ENCODE data around the gene ATP1A1. TPM values are rescaled to one million over a fixed set of nuclear protein-coding genes. Genes with fewer than 3 reads are reported as not detected.
A peak's percentile ranks its signal among the peaks of the same experiment; 100 is the strongest.

ATP1A1 gene
- total and polyA plus RNA-seq, 9 of the 15 experiments (the other 6 are each of a cell fraction or from before 2014, with no cell fraction given), result 99.3 to 513 (median 234) TPM

DNA sequence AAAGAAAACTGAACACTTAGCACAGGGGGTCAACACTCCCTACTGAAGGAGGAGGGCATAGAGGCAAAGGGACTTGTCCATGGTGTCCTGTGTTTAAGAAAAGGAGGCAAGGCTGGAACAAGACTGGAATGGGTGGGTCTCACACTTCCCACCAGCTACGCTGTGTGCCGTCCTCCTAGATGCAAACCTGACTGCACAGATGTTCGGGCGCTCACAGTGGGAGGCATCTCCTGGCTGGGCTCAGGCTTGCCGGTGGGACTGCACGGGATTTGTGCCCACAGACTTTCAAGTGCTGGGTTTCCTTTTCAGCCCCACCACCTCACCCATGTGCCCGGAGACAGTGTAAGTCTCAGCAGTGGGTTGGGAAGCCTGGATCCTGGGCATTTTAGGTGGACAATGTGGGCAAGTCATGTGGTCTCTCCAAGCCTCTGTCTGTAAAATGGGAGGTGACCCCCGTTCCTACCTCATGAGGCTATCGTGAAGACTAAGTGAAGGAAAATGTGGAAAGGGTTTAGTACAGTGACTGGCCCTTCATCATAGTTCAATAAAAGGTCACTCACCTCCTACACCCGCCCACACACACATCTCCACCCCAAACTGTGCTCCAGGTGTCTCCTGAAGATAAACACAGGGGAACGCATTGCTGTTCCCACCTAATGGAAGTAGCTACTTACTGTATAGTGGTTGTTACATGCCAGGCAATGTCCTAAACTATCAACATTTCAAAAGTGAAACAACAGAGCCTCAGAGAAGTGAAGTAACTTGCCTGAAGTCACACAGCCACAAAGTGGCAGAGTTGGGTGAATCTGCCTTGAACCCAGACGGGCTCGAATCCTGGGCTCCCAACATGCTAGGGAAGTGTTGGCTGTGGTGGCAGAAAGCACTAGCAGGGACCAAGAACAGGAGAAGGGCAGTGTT is 36.0 kb downstream of the ATP1A1 start (continued):
- TF ChIP-seq TOE1 (IDR thresholded peaks at IDR 0.05; ENCODE audit: borderline replicate concordance), result no peak
- no peak for TF ChIP-seq TOE1 (CRISPR knock-in tag; IDR thresholded peaks at IDR 0.05; ENCODE audit: borderline replicate concordance, low read depth)
- no peak for TF ChIP-seq MCM7 (IDR thresholded peaks at IDR 0.05)
- TF ChIP-seq ADNP (tag; IDR thresholded peaks at IDR 0.05), result peak; percentile 78; the same call in 1 of the 2 replicates
- no peak for TF ChIP-seq PURB (CRISPR knock-in tag; IDR thresholded peaks at IDR 0.05; ENCODE audit: low read depth)
- TF ChIP-seq, protein P1, sequence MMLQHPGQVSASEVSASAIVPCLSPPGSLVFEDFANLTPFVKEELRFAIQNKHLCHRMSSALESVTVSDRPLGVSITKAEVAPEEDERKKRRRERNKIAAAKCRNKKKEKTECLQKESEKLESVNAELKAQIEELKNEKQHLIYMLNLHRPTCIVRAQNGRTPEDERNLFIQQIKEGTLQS (IDR thresholded peaks at IDR 0.05), result no peak
- TF ChIP-seq, protein P1 (CRISPR knock-in tag; conservative IDR thresholded peaks at IDR 0.05), result no peak
- no peak for TF ChIP-seq MED1 (CRISPR knock-in tag; IDR thresholded peaks at IDR 0.05; ENCODE audit: borderline replicate concordance)
- no peak for TF ChIP-seq SIN3B (IDR thresholded peaks at IDR 0.05; ENCODE audit: low read depth)
- TF ChIP-seq COPS2 (conservative IDR thresholded peaks at IDR 0.05), result no peak
- peak; percentile 91 to 96 for TF ChIP-seq KDM1A (IDR thresholded peaks at IDR 0.05)
- no peak; the same call in 1 of the 2 replicates for TF ChIP-seq KAT7 (CRISPR knock-in tag; IDR thresholded peaks at IDR 0.05; ENCODE audit: borderline replicate concordance)
- TF ChIP-seq OTX1 (CRISPR knock-in tag; IDR thresholded peaks at IDR 0.05), result no peak
- TF ChIP-seq EP300 (IDR thresholded peaks at IDR 0.05; ENCODE audit: low read length), result peak; percentile 96
- no peak; the same call in 1 of the 2 replicates for TF ChIP-seq MBD2 (IDR thresholded peaks at IDR 0.05; ENCODE audit: borderline replicate concordance, low read depth)
- TF ChIP-seq, protein P2, sequence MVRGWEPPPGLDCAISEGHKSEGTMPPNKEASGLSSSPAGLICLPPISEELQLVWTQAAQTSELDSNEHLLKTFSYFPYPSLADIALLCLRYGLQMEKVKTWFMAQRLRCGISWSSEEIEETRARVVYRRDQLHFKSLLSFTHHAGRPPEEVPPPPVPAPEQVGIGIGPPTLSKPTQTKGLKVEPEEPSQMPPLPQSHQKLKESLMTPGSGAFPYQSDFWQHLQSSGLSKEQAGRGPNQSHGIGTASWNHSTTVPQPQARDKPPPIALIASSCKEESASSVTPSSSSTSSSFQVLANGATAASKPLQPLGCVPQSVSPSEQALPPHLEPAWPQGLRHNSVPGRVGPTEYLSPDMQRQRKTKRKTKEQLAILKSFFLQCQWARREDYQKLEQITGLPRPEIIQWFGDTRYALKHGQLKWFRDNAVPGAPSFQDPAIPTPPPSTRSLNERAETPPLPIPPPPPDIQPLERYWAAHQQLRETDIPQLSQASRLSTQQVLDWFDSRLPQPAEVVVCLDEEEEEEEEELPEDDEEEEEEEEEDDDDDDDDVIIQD (CRISPR knock-in tag; IDR thresholded peaks at IDR 0.05), result no peak
- TF ChIP-seq ZNF212 (CRISPR knock-in tag; IDR thresholded peaks at IDR 0.05), result no peak
- TF ChIP-seq, protein P3, sequence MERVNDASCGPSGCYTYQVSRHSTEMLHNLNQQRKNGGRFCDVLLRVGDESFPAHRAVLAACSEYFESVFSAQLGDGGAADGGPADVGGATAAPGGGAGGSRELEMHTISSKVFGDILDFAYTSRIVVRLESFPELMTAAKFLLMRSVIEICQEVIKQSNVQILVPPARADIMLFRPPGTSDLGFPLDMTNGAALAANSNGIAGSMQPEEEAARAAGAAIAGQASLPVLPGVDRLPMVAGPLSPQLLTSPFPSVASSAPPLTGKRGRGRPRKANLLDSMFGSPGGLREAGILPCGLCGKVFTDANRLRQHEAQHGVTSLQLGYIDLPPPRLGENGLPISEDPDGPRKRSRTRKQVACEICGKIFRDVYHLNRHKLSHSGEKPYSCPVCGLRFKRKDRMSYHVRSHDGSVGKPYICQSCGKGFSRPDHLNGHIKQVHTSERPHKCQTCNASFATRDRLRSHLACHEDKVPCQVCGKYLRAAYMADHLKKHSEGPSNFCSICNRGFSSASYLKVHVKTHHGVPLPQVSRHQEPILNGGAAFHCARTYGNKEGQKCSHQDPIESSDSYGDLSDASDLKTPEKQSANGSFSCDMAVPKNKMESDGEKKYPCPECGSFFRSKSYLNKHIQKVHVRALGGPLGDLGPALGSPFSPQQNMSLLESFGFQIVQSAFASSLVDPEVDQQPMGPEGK (CRISPR knock-in tag; IDR thresholded peaks at IDR 0.05; ENCODE audit: borderline replicate concordance), result no peak
- TF ChIP-seq BDP1 (IDR thresholded peaks at IDR 0.05; ENCODE audit: insufficient read depth, insufficient read length), result no peak
- no peak for TF ChIP-seq YY1 (IDR thresholded peaks at IDR 0.05; ENCODE audit: borderline replicate concordance in 1 of 3, control insufficient read depth in 1 of 3, extremely low read depth in 1 of 3, insufficient read depth in 3 of 3, insufficient read length in 1 of 3, insufficient replicate concordance in 2 of 3, low read depth in 1 of 3, low read length in 2 of 3)
- no peak for TF ChIP-seq MAFK (IDR thresholded peaks at IDR 0.05; ENCODE audit: low read length)
- peak; percentile 93 for TF ChIP-seq POLR2AphosphoS5 (IDR thresholded peaks at IDR 0.05; ENCODE audit: control insufficient read depth, insufficient read depth, low read depth, low read length)
